H9 (cell line): Measurements from ENCODE around the gene ECI2. TPM values are rescaled to one million over a fixed set of nuclear protein-coding genes. Genes with fewer than 3 reads are reported as not detected.

ENCODE experiments used
- DNase-seq: peaks from one replicate; pipeline ENCODE4 v3.0.0-alpha.2; 2017
- H2AFZ ChIP-seq: one replicate; pipeline ENCODE4 v1.6.1; 2013; ENCODE audit warnings: mild to moderate bottlenecking, low read length, control low read depth, moderate library complexity
- H2AK5ac ChIP-seq: 2 replicates; pipeline ENCODE4 v1.6.1; 2013; ENCODE audit warnings: low read length, control low read depth, mixed read lengths; ENCODE audit not compliant: insufficient read length
- H2BK120ac ChIP-seq: one replicate; pipeline ENCODE4 v1.6.1; 2013; ENCODE audit warnings: low read depth, mild to moderate bottlenecking, low read length, control low read depth, inconsistent platforms; ENCODE audit not compliant: poor library complexity, severe bottlenecking
- H2BK12ac ChIP-seq: 2 replicates; pipeline ENCODE4 v1.6.1; 2013; ENCODE audit warnings: low read length, control low read depth, mixed read lengths, low read depth; ENCODE audit not compliant: insufficient read length
- H2BK15ac ChIP-seq: 2 replicates; pipeline ENCODE4 v1.6.1; 2013; ENCODE audit warnings: low read depth, low read length, control low read depth
- H2BK20ac ChIP-seq: one replicate; pipeline ENCODE4 v1.6.1; 2013; ENCODE audit warnings: low read depth, mild to moderate bottlenecking, low read length, control low read depth, inconsistent platforms; ENCODE audit not compliant: poor library complexity, severe bottlenecking
- H2BK5ac ChIP-seq: 2 replicates; pipeline ENCODE4 v1.6.1; 2013; ENCODE audit warnings: low read length, control low read depth, mixed read lengths; ENCODE audit not compliant: insufficient read length
- H3K14ac ChIP-seq: 2 replicates; pipeline ENCODE4 v1.6.1; 2013; ENCODE audit warnings: low read length, control low read depth; ENCODE audit not compliant: insufficient read depth
- H3K18ac ChIP-seq: 2 replicates; pipeline ENCODE4 v1.6.1; 2013; ENCODE audit warnings: low read depth, mild to moderate bottlenecking, mixed read lengths, low read length, control low read depth; ENCODE audit not compliant: insufficient read length
- H3K23ac ChIP-seq: 2 replicates; pipeline ENCODE4 v1.6.1; 2013; ENCODE audit warnings: low read length, control low read depth, mixed read lengths, low read depth; ENCODE audit not compliant: insufficient read length
- H3K23me2 ChIP-seq: 2 replicates; pipeline ENCODE4 v1.6.1; 2013; ENCODE audit warnings: low read depth, mild to moderate bottlenecking, mixed read lengths, low read length, control low read depth; ENCODE audit not compliant: insufficient read length, poor library complexity, severe bottlenecking
- H3K27ac ChIP-seq: 2 replicates; pipeline ENCODE4 v1.5.1; 2013; ENCODE audit warnings: low read length, control low read depth, mixed read lengths, low read depth; ENCODE audit not compliant: insufficient read length
- H3K27me3 ChIP-seq: 2 replicates; pipeline ENCODE4 v1.6.1; 2013; ENCODE audit warnings: low read length, control low read depth, inconsistent platforms; ENCODE audit not compliant: insufficient read depth
- H3K4ac ChIP-seq: 2 replicates; pipeline ENCODE4 v1.6.1; 2013; ENCODE audit warnings: low read depth, mild to moderate bottlenecking, control low read depth, inconsistent platforms, low read length, moderate library complexity
- H3K4me1 ChIP-seq: 2 replicates; pipeline ENCODE4 v1.6.1; 2013; ENCODE audit warnings: low read length, control low read depth, inconsistent platforms; ENCODE audit not compliant: insufficient read depth
- H3K4me2 ChIP-seq: 2 replicates; pipeline ENCODE4 v1.6.1; 2013; ENCODE audit warnings: low read length, control low read depth, mixed read lengths; ENCODE audit not compliant: insufficient read length, insufficient read depth
- H3K56ac ChIP-seq: 2 replicates; pipeline ENCODE4 v1.6.1; 2013; ENCODE audit warnings: low read depth, mild to moderate bottlenecking, mixed read lengths, low read length, control low read depth; ENCODE audit not compliant: insufficient read length
- H3K79me1 ChIP-seq: 2 replicates; pipeline ENCODE4 v1.6.1; 2013; ENCODE audit warnings: low read depth, mild to moderate bottlenecking, moderate library complexity, low read length, control low read depth, inconsistent platforms; ENCODE audit not compliant: insufficient read depth, poor library complexity, severe bottlenecking
- H3K79me2 ChIP-seq: 2 replicates; pipeline ENCODE4 v1.6.1; 2013; ENCODE audit warnings: low read length, control low read depth, inconsistent platforms; ENCODE audit not compliant: insufficient read depth
- H3K9ac ChIP-seq: 2 replicates; pipeline ENCODE4 v1.6.1; 2013; ENCODE audit warnings: low read length, control low read depth, mixed read lengths; ENCODE audit not compliant: insufficient read length; ENCODE audit errors: extremely low read depth
- H3K9me3 ChIP-seq: one replicate; pipeline ENCODE4 v1.6.1; 2013; ENCODE audit warnings: low read depth, low read length, inconsistent platforms; ENCODE audit not compliant: control insufficient read depth
- H3T11ph ChIP-seq: one replicate; pipeline ENCODE4 v1.6.1; 2013; ENCODE audit warnings: mild to moderate bottlenecking, low read length, control low read depth, inconsistent platforms
- H4K20me1 ChIP-seq: one replicate; pipeline ENCODE4 v1.6.1; 2013; ENCODE audit not compliant: control insufficient read depth, insufficient read length, insufficient read depth
- H4K5ac ChIP-seq: 2 replicates; pipeline ENCODE4 v1.6.1; 2013; ENCODE audit warnings: low read depth, mild to moderate bottlenecking, mixed read lengths, low read length, control low read depth; ENCODE audit not compliant: insufficient read length
- H4K8ac ChIP-seq: replicated peaks from 2 replicates; pipeline ENCODE4 v1.6.1; 2013; ENCODE audit warnings: low read length, control low read depth, mixed read lengths, low read depth; ENCODE audit not compliant: insufficient read length
- H4K91ac ChIP-seq: 2 replicates; pipeline ENCODE4 v1.6.1; 2013; ENCODE audit warnings: low read depth, mild to moderate bottlenecking, moderate library complexity, mixed read lengths, low read length, control low read depth; ENCODE audit not compliant: insufficient read length
- H3K27ac Mint-ChIP-seq, 3 experiments: 2 replicates in 2 of 3; 3 replicates in 1 of 3; pipeline ENCODE4 v1.8.0; 2020 to 2021; ENCODE audit warnings: mixed read lengths in 3 of 3, mild to moderate bottlenecking in 1 of 3, moderate library complexity in 1 of 3
- H3K27me3 Mint-ChIP-seq: 2 replicates; pipeline ENCODE4 v1.8.0; 2021; ENCODE audit warnings: low read depth, mild to moderate bottlenecking, moderate library complexity, mixed read lengths
- H3K36me3 Mint-ChIP-seq, 3 experiments: 2 replicates in 2 of 3; 3 replicates in 1 of 3; pipeline ENCODE4 v1.8.0; 2020 to 2021; ENCODE audit warnings: low read depth in 3 of 3, mixed read lengths in 3 of 3; ENCODE audit not compliant: insufficient read depth in 1 of 3
- H3K4me1 Mint-ChIP-seq, 2 experiments: 2 replicates each; pipeline ENCODE4 v1.8.0; 2020; ENCODE audit warnings: mixed read lengths in 2 of 2
- H3K4me3 Mint-ChIP-seq, 2 experiments: 2 replicates in 1 of 2; 3 replicates in 1 of 2; pipeline ENCODE4 v1.8.0; 2020 to 2021; ENCODE audit warnings: mild to moderate bottlenecking in 2 of 2, mixed read lengths in 2 of 2, moderate library complexity in 1 of 2
- H3K9me3 Mint-ChIP-seq, 2 experiments: 2 replicates in 1 of 2; 3 replicates in 1 of 2; pipeline ENCODE4 v1.8.0; 2020; ENCODE audit warnings: mild to moderate bottlenecking in 2 of 2, mixed read lengths in 2 of 2, moderate library complexity in 1 of 2
- CTCF ChIP-seq: fragments of 200-600 bp; sonication (generic); conservative IDR thresholded peaks from 3 replicates; pipeline ENCODE4 v1.8.0; 2021; ENCODE audit warnings: antibody characterized with exemption, mild to moderate bottlenecking
- WGBS: extraction: QIAGEN DNeasy Blood & Tissue Kit; methylation state at CpG from one replicate; pipeline ENCODE4 v1.1.7; 2013; ENCODE audit warnings: missing lambda C conversion rate, low lambda C conversion rate, mixed read lengths; ENCODE audit not compliant: insufficient read length; ENCODE audit errors: extremely low coverage; 5-methylcytosine and 5-hydroxymethylcytosine counted together
- total RNA-seq: library from RNA; stranded (reverse); gene quantifications from 2 replicates; pipeline ENCODE4 v1.2.1, GENCODE V29; 2021

Gene ECI2
- total RNA-seq, 1 experiment from 2014 or later = 67.5 TPM

- Histone ChIP-seq H3K9ac (no peak overlapping the region), H3K23me2 (no peaks in the 10 kb centered on the region), H2BK15ac (no peak overlapping the region), H3K27ac (no peak overlapping the region), H3K79me1 (no peaks in the 10 kb centered on the region), H2AFZ (no peak overlapping the region), H3T11ph (no peak overlapping the region), H3K56ac (no peak overlapping the region), H2BK120ac (no peak overlapping the region), H4K91ac (no peak overlapping the region), H2BK12ac (no peak overlapping the region), H3K27me3 (no peaks in the 10 kb centered on the region), H4K5ac (no peak overlapping the region), H3K4me1 (no peaks in the 10 kb centered on the region), H3K14ac (no peak overlapping the region), H3K18ac (no peak overlapping the region), H3K4me2 (no peak overlapping the region), H2AK5ac (no peak overlapping the region), H2BK20ac (no peak overlapping the region), H3K79me2 (no peaks in the 10 kb centered on the region), H2BK5ac (no peak overlapping the region), H3K9me3 (no peaks in the 10 kb centered on the region), H3K23ac (no peak overlapping the region), H4K20me1 (no peaks in the 10 kb centered on the region), H3K4ac (no peak overlapping the region), H4K8ac (no peak overlapping the region)
- no peak for DNase-seq
- H3K36me3 Mint-ChIP-seq = no peaks in the 10 kb centered on the region
- H3K9me3 Mint-ChIP-seq = no peaks in the 10 kb centered on the region; a peak in 1 of 5 replicates
- H3K4me3 Mint-ChIP-seq = no peak overlapping the region
- no peak for TF ChIP-seq CTCF
- H3K27me3 Mint-ChIP-seq = no peaks in the 10 kb centered on the region; the same call in 1 of the 2 replicates
- no CpG with 5 or more reads among the region's 5 CpGs for WGBS
- H3K27ac Mint-ChIP-seq = no peak overlapping the region; a peak in 1 of 7 replicates
- peaks cover 5 to 6% of the 10 kb centered on the region in 2 experiments; a peak in 3 of 4 replicates for H3K4me1 Mint-ChIP-seq
Measured at GRCh38 chr6:4103929-4104328, 31.4 kb downstream of the ECI2 start.
